Gastroesophageal sphincter (tissue), 4 donors: Measurements from ENCODE around the gene CCDC86. TPM values are rescaled to one million over a fixed set of nuclear protein-coding genes. Genes with fewer than 3 reads are reported as not detected.

Experiments used
- ATAC-seq: fragments of 150-250 bp; one replicate; pipeline ENCODE4 v1.9.1; 2016; ENCODE audit warnings: mild to moderate bottlenecking, moderate library complexity
- H3K27ac ChIP-seq, 4 donors: fragments of 200-600 bp; sonication (generic) in 3 of 4; 1 replicate in 3 of 4; 2 replicates in 1 of 4; pipeline ENCODE4 v1.5.1; 2016 to 2019
- H3K27me3 ChIP-seq: fragments of 200-600 bp; sonication (generic); one replicate; pipeline ENCODE4 v1.5.1; 2019
- H3K36me3 ChIP-seq, 2 donors: fragments of 200-600 bp; sonication (generic); one replicate each; pipeline ENCODE4 v1.5.1; 2019; ENCODE audit warnings: control low read depth in 1 of 2
- H3K4me1 ChIP-seq, 3 donors: fragments of 200-600 bp; sonication (generic); 1 replicate in 2 of 3; 2 replicates in 1 of 3; pipeline ENCODE4 v1.5.1; 2016 to 2019; ENCODE audit warnings: control low read depth in 2 of 3
- H3K4me3 ChIP-seq, 2 donors: fragments of 200-600 bp; sonication (generic); one replicate each; pipeline ENCODE4 v1.5.1; 2019; ENCODE audit warnings: mild to moderate bottlenecking in 1 of 2, moderate library complexity in 1 of 2
- H3K9me3 ChIP-seq, 3 donors: fragments of 200-600 bp; sonication (generic); one replicate each; pipeline ENCODE4 v1.5.1; 2017 to 2019; ENCODE audit warnings: control low read depth in 2 of 3
- CTCF ChIP-seq, 4 experiments: fragments of 200-600 bp in 2 of 4; fragments of 450-650 bp in 2 of 4; sonication (generic) in 1 of 4; IDR thresholded peaks; one replicate each; pipeline ENCODE4 v1.5.1; 2017 to 2019; ENCODE audit warnings: antibody characterized with exemption in 4 of 4, mild to moderate bottlenecking in 2 of 4, moderate library complexity in 2 of 4
- EP300 ChIP-seq: sonication (generic); formaldehyde crosslinking; IDR thresholded peaks from one replicate; pipeline ENCODE4 v1.6.1; 2017; ENCODE audit warnings: antibody characterized with exemption, mild to moderate bottlenecking
- POLR2A ChIP-seq, 2 donors: fragments of 450-650 bp; IDR thresholded peaks; one replicate each; pipeline ENCODE4 v1.6.1; 2017; ENCODE audit warnings: antibody characterized with exemption in 2 of 2, mild to moderate bottlenecking in 2 of 2, moderate library complexity in 1 of 2
- POLR2AphosphoS5 ChIP-seq: sonication (generic); formaldehyde crosslinking; IDR thresholded peaks from one replicate; pipeline ENCODE4 v1.6.1; 2017; ENCODE audit warnings: antibody characterized with exemption
- WGBS, 2 donors: methylation state at CpG; one replicate each; pipeline ENCODE4 v1.1.5; 2018; ENCODE audit warnings: low coverage in 1 of 2; 5-methylcytosine and 5-hydroxymethylcytosine counted together
- total RNA-seq, 4 donors: library from RNA; depleted of rRNA; stranded (reverse); fragments of >200 nt; gene quantifications; one replicate each; pipeline ENCODE4 v1.1.0, GENCODE V29; 2016

Gene CCDC86
- total RNA-seq, 4 donors from 2014 or later = 10.5 to 27.8 (median 18.2) TPM

GRCh38 chr11:60852117-60852981 lies 10.4 kb downstream of the CCDC86 start:
- no peak overlapping the region for H3K27ac ChIP-seq
- H3K27me3 ChIP-seq = peaks cover 23% of the 10 kb centered on the region
- TF ChIP-seq POLR2AphosphoS5 (no peak), CTCF (IDR thresholded peaks at IDR 0.05) (no peak), POLR2A (IDR thresholded peaks at IDR 0.05) (no peak), EP300 (no peak)
- peaks cover 0 to 7% (median 0%) of the 10 kb centered on the region in 3 donors for H3K4me1 ChIP-seq
- WGBS, 2 donors = 81 to 100% methylated on average over 1 to 8 of the region's 78 CpGs
- peak overlapping the region in 1 of 2 donors; percentile 6 for H3K4me3 ChIP-seq
- peaks cover 0 to 61% of the 10 kb centered on the region in 2 donors for H3K36me3 ChIP-seq
- no peak for ATAC-seq
- H3K9me3 ChIP-seq = no peaks in the 10 kb centered on the region

GRCh38 chr11:60852982-60853950 lies 11.4 kb downstream of the CCDC86 start:
- WGBS, 2 donors = 96% methylated on average over 5 to 17 of the region's 68 CpGs
- Histone ChIP-seq H3K4me3 (no peak overlapping the region), H3K27me3 (peaks cover 23% of the 10 kb centered on the region), H3K27ac (no peak overlapping the region), H3K4me1 (peaks cover 0 to 7% (median 0%) of the 10 kb centered on the region in 3 donors), H3K36me3 (peaks cover 0 to 52% of the 10 kb centered on the region in 2 donors), H3K9me3 (no peaks in the 10 kb centered on the region)
- no peak for ATAC-seq
- TF ChIP-seq EP300 = no peak
- no peak for TF ChIP-seq POLR2AphosphoS5
- no peak for TF ChIP-seq CTCF (IDR thresholded peaks at IDR 0.05)
- no peak for TF ChIP-seq POLR2A (IDR thresholded peaks at IDR 0.05)

- TF ChIP-seq CTCF (IDR thresholded peaks at IDR 0.05) = no peak
- TF ChIP-seq POLR2A (IDR thresholded peaks at IDR 0.05) = no peak
- TF ChIP-seq EP300 = no peak
- no peak for TF ChIP-seq POLR2AphosphoS5
- Histone ChIP-seq H3K4me1 (peaks cover 0 to 7% (median 0%) of the 10 kb centered on the region in 3 donors), H3K4me3 (no peak overlapping the region), H3K36me3 (peaks cover 0 to 42% of the 10 kb centered on the region in 2 donors), H3K27me3 (peaks cover 23% of the 10 kb centered on the region), H3K27ac (no peak overlapping the region), H3K9me3 (no peaks in the 10 kb centered on the region)
- 76 to 100% methylated on average over 2 to 3 of the region's 8 CpGs for WGBS, 2 donors
- no peak for ATAC-seq
Measured at GRCh38 chr11:60854140-60854846, 12.4 kb downstream of the CCDC86 start.

GRCh38 chr11:60854847-60855725 lies 13.2 kb downstream of the CCDC86 start:
- Histone ChIP-seq H3K4me3 (no peak overlapping the region), H3K9me3 (no peaks in the 10 kb centered on the region), H3K36me3 (peaks cover 0 to 34% of the 10 kb centered on the region in 2 donors), H3K27me3 (peaks cover 23% of the 10 kb centered on the region), H3K27ac (no peak overlapping the region), H3K4me1 (peaks cover 0 to 7% (median 0%) of the 10 kb centered on the region in 3 donors)
- no peak for ATAC-seq
- TF ChIP-seq CTCF (IDR thresholded peaks at IDR 0.05) = no peak
- WGBS, 2 donors = 46% methylated on average over 6 of the region's 8 CpGs; no CpG with 5 or more reads in 1 of the 2 donors
